D341Med (cell line): ENCODE measurements around the gene CXorf49.

Experiments used
- DNase-seq: peaks from one replicate; pipeline ENCODE4 v3.0.0; 2012; ENCODE audit warnings: low spot score

The CXorf49 gene

DNA sequence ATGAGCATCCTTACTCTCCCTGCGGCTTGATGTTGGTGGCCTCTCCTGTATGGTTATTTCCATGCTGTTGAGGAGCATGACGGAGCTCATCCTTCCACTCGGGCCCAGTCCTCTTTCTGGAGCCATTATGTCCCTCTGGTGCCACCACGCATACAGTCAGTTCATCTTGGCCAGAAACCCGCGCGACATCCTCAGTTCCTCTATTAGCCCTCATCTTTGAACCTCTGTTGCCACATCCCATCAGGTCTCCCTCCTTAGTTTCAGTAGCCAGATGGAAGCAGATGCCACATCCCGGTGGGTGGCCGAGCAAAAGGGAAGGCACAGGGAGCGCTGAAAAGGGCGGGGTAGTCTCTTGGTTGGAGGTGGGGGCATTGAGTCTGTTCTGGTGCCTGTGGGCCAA is 46.1 kb downstream of the CXorf49 start:
- DNase-seq = no peak

DNA sequence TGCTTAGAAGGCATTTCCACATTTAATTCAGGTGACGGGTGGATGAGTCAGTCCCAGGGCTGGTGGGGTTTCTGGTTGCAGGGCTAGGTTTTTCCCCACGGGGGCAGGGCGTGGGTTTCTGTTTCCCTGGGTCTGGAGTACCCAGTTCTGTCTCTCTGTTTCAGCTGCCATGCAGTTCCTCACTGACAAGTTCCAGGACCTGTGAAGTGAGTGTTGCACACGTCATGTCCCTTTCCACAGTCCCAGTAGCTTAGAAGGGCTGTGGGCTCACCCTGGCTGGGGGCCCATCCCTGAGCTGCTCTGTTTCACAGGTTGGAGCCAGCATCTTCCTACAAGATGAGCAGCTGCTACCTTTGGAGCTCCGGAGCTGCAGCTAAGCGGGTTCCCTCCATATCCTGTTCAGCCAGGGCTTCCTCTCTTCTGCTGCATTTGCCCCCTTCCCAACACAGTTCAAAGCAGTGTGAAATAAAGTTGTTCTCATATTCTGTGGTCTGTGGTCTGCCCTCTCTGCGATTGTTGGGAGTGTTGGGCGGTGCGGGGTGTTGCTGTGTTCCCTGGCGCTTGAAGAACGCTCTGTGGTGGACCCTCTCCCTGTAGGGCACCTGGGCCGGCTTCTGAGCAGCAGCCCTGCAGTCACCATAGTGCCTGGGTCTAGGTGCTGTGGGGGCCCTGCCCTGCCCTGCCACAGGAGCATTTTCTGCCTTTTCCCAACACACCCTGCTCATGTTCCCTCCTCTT is 46.9 kb downstream of the CXorf49 start:
- no peak for DNase-seq

DNA sequence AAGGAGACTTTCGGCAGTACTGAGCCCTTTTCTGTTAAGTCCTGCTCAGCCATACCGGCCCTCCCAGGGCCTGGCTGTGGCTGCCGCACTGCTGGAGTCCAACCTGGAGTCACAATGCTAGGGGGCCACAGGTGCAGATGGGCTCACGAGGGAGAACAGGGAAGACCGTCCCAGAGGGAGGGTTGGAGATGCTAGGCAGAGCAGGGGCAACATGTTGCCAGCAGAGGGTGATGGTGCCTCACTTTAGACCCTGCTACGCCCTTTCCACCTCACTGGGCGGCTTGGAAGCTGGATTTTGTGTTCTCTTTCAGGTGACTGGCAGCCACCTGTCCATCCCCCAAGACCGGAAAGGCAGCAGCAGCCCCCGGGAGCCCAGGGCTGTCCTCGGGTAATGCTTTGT is 48.1 kb downstream of the CXorf49 start:
- DNase-seq = peak; percentile 65

DNA sequence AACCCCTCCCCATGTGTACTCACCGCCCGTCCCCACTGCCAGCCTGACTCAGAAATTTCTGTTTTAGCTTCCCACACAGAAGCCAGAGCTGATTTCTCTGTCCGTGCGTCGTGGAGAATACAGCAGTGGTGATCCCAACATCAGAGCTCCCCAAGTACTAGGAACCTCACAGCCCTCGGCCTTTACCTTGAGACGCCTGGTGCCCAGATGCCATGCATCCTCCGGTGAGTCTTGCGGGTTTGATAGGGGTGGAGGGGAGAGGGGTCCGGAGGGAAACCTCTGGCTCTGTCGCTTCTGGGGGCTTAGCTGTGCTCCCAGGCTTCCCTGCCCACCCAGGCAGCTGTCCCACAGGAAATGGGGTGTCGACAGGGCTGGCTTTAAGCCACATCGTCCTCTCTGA is 48.6 kb downstream of the CXorf49 start:
- no peak for DNase-seq

DNA sequence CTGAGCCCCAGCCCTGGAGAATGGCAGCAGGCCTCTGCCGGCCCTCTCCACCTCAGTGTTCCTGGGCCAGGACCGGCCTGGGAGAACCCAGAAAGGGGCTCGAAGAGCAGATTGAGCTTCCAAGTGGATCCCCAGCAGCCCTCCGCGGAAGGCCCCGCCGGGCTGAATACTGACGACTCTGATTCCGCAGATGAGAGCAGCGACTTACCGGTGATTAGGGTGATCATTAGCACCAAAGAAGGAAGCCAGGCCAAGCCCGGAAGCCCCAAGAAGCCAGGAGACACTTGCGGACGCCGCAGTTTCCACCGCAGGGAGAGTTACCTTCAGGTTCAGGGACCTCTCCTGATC is 49.9 kb downstream of the CXorf49 start:
- DNase-seq = no peak

DNA sequence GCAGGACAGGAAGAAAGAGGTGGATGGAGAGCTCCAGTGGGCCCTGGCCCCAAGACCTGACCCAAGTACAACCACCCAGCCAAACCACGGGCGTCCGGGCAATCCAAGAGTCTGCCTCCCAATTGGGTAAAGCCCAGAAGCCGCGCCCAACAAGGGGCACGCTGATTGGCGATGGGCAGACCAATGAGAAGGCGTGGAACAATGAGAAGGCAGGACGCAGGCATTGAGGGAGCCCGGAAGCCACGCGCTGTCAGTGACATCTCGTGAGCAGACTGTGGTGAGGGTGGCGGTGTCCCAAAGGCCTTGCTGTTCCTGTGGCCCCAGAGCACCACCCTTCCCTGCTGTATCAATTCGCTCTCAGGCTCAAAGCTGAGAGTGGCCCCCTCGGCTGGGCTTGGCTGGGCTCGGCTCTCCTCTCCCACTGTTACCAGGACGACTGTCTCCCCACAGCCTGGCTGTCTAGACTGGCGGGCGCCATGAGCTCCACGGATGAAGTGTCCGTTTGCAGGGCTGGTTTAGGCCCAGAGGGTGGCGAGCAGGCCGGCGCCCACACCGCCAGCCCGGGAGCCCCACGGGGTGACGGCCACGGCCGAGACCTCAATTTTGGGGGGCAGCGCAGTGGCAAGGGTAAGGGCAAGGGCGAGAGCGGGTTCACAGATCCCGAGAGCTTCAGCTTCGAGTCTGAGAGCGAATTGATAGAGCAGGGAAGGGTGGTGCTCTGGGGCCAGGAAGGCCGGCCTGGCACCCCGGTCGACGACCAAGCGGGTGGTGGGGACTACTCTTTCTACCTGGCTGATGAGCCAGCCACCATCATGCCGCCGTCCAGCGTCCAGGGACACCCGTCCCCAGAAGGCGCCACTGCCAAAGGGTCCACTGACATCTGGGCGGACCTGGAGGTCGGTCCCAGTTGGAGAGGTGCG is 50.5 kb downstream of the CXorf49 start, which contains the start of gene LOC101059915:
Gene LOC101059915 (plus strand): TSS at position 219 of the 920 bp plus-strand sequence.
- DNase-seq = no peak

DNA sequence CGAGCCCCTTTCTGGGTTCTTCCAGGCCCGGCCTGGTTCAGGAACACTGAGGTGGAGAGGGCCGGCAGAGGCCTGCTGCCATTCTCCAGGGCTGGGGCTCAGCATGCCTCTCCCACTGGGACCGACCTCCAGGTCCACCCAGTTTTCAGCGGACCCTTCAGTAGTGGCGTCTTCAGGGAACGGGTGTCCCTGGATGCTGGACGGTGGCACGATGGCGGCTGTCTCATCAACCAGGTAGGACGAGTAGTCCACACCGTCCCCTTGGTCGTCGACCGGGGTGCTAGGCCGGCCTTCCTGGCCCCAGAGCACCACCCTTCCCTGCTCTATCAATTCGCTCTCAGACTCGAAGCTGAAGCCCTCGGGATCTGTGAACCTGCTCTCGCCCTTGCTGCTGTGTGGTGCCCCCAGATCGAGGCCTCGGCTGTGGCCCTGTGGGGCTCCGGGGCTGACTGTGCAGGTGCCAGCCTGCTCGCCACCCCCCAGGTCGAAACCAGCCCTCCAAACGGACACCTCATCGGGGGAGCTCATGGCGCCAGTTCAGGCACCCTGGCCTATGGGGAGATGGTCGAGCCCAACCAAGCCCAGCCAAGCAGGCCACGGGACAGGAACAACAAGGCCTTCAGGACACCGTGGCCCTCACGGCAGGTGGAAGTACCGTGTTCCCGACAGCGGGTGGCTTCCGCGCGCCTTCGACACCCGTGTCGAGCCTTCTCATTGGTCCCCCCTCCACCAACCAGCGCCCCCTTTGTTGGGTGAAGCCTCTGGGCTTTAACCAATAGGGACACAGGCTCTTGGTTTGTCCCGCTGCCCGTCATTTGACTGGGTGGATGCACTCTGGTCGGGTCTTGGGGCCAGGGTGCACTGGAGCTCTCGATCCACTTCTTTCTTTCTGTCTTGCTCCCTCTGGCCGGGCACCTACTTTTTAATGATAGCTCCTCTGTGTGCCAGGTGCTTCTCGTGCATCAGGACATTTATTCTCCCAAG is 51.6 kb downstream of the CXorf49 start:
- DNase-seq = no peak

DNA sequence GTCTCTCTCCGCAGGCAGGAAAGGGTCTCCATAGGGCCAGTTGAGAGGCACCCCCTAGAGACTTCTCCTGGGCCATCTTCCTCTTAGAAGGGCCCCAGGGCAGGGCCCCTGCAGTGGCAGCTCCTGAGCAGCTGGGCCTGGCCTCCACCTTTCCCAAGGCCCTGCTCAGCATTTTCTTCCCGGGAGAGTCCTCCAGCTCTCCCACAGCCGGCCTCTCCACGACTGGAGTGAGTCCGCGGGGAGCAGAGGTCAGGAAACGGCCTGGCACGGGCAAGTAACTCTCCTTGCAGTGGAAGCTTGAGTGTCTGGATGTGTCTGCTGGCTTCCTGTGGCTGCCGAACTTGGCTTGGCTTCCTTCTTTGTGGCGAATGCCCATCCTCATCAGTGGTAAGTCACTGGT is 52.3 kb downstream of the CXorf49 start:
- DNase-seq = no peak

DNA sequence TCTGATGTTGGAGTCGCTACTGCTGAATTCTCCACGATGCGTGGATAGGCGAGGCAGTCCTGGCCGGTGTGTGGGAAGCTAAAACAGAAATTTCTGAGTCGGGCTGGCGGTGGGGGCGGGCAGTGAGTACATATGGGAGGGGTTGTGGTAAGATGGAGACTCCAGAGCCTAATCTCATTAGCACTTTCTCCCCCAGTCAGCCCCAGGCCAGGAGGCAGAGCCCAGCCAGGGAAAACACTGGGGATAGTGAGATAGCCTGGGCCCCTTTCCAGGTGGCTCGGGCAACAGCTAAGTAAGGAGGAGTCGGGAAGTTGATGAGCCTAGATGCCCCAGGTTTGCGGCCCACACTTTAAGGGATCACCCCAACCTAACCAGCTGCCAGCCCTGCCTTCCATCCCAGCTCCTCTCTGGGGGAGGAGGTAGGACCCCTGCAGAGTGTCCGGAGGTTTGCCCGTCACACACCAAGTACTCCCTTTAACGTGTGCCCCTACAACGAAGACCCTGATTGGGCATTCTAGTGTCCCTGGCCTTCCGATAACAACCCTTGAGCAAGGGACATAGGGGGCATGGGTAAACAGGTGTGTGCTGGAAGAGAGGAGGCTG is 53.1 kb downstream of the CXorf49 start:
- DNase-seq = no peak
